Sigmoid colon (tissue), 7 donors: ENCODE measurements around the gene PCK1. TPM values are rescaled to one million over a fixed set of nuclear protein-coding genes. Genes with fewer than 3 reads are reported as not detected.

Experiments used
- DNase-seq: peaks from one replicate; pipeline ENCODE4 v3.0.0-alpha.2; 2019
- H3K27ac ChIP-seq, 4 donors: fragments of 200-600 bp; sonication (generic); one replicate each; pipeline ENCODE4 v1.5.1; 2016 to 2019; ENCODE audit warnings: mild to moderate bottlenecking in 1 of 4
- H3K27me3 ChIP-seq, 3 donors: fragments of 200-600 bp; sonication (generic); one replicate each; pipeline ENCODE4 v1.5.1; 2019; ENCODE audit warnings: mild to moderate bottlenecking in 1 of 3
- H3K36me3 ChIP-seq, 4 donors: fragments of 200-600 bp; sonication (generic); one replicate each; pipeline ENCODE4 v1.5.1; 2016 to 2019
- H3K4me1 ChIP-seq, 4 donors: fragments of 200-600 bp; sonication (generic); one replicate each; pipeline ENCODE4 v1.5.1; 2017 to 2019
- H3K4me3 ChIP-seq, 4 donors: fragments of 200-600 bp; sonication (generic); one replicate each; pipeline ENCODE4 v1.5.1; 2017 to 2019; ENCODE audit warnings: mild to moderate bottlenecking in 2 of 4, moderate library complexity in 1 of 4
- H3K9me3 ChIP-seq, 4 donors: fragments of 200-600 bp in 3 of 4; sonication (generic) in 3 of 4; one replicate each; pipeline versions ENCODE4 v1.5.1 to v1.6.1; 2013 to 2019
- CTCF ChIP-seq, 4 experiments: fragments of 450-650 bp in 3 of 4; fragments of 200-600 bp in 1 of 4; IDR thresholded peaks; one replicate each; pipeline ENCODE4 v1.5.1; 2016 to 2019; ENCODE audit warnings: antibody characterized with exemption in 4 of 4, mild to moderate bottlenecking in 3 of 4, moderate library complexity in 2 of 4
- EP300 ChIP-seq, 4 donors: sonication (generic); formaldehyde crosslinking; IDR thresholded peaks; one replicate each; pipeline ENCODE4 v1.6.1; 2017; ENCODE audit warnings: antibody characterized with exemption in 4 of 4
- POLR2A ChIP-seq, 2 donors: fragments of 450-650 bp; IDR thresholded peaks; one replicate each; pipeline ENCODE4 v1.6.1; 2016; ENCODE audit warnings: antibody characterized with exemption in 2 of 2, mild to moderate bottlenecking in 2 of 2, moderate library complexity in 2 of 2
- POLR2AphosphoS5 ChIP-seq, 4 donors: sonication (generic); formaldehyde crosslinking; IDR thresholded peaks; one replicate each; pipeline ENCODE4 v1.6.1; 2017; ENCODE audit warnings: antibody characterized with exemption in 4 of 4
- WGBS, 2 donors: extraction: QIAGEN DNeasy Blood & Tissue Kit; methylation state at CpG; one replicate each; pipeline ENCODE4 v1.1.7; 2013; 5-methylcytosine and 5-hydroxymethylcytosine counted together
- intact Hi-C: fragments of 100-400 bp; cut with DNase I; formaldehyde crosslinking; loops from one replicate; pipeline ENCODE4 v1.15.1; 2023
- polyA plus RNA-seq, 3 donors: library from polyadenylated mRNA; stranded (reverse); fragments of 200-250 nt; gene quantifications; one replicate each; pipeline ENCODE4 v1.2.3, GENCODE V29; 2013
- total RNA-seq, 4 donors: library from RNA; depleted of rRNA; stranded (reverse); fragments of >200 nt; gene quantifications; one replicate each; pipeline ENCODE4 v1.1.0, GENCODE V29; 2016
- donor health status: healthy with polysubstance abuse.
- donor health status: Bipolar disorder and iron deficiency.
- donor health status: healthy.

Gene PCK1
- total and polyA plus RNA-seq, 7 donors = 0.33 to 334 (median 7.5) TPM

GRCh38 chr20:57528148-57528547 is 32.8 kb upstream of the PCK1 start:
- Histone ChIP-seq H3K27ac (no peak overlapping the region), H3K36me3 (no peaks in the 10 kb centered on the region), H3K9me3 (no peaks in the 10 kb centered on the region), H3K27me3 (peaks cover 0 to 21% (median 0%) of the 10 kb centered on the region in 3 donors), H3K4me3 (no peak overlapping the region), H3K4me1 (peaks cover 0 to 13% (median 8%) of the 10 kb centered on the region in 4 donors)
- intact Hi-C loops = no loop called here
- 68 to 95% methylated on average over 4 of the region's 4 CpGs for WGBS, 2 donors
- no peak for DNase-seq
- TF ChIP-seq EP300 (IDR thresholded peaks at IDR 0.05) (no peak), CTCF (IDR thresholded peaks at IDR 0.05) (no peak), POLR2AphosphoS5 (IDR thresholded peaks at IDR 0.05) (no peak), POLR2A (IDR thresholded peaks at IDR 0.05) (no peak)

GRCh38 chr20:57529160-57529585 is 31.7 kb upstream of the PCK1 start:
- Histone ChIP-seq H3K27me3 (peaks cover 0 to 21% (median 0%) of the 10 kb centered on the region in 3 donors), H3K4me1 (peaks cover 0 to 13% (median 8%) of the 10 kb centered on the region in 4 donors), H3K27ac (no peak overlapping the region), H3K36me3 (no peaks in the 10 kb centered on the region), H3K4me3 (no peak overlapping the region), H3K9me3 (no peaks in the 10 kb centered on the region)
- no peak for DNase-seq
- 76 to 86% methylated on average over 8 of the region's 8 CpGs for WGBS, 2 donors
- no peak for TF ChIP-seq EP300 (IDR thresholded peaks at IDR 0.05)
- TF ChIP-seq POLR2A (IDR thresholded peaks at IDR 0.05) = no peak
- TF ChIP-seq POLR2AphosphoS5 (IDR thresholded peaks at IDR 0.05) = no peak
- TF ChIP-seq CTCF (IDR thresholded peaks at IDR 0.05) = no peak
- intact Hi-C loops = no loop called here

GRCh38 chr20:57529810-57530209 is 31.1 kb upstream of the PCK1 start:
- WGBS, 2 donors = 70 to 79% methylated on average over 3 of the region's 3 CpGs
- no peak overlapping the region for H3K27ac ChIP-seq

GRCh38 chr20:57530327-57530981 is 30.5 kb upstream of the PCK1 start:
- H3K4me1 ChIP-seq = peaks cover 0 to 13% (median 8%) of the 10 kb centered on the region in 4 donors
- H3K9me3 ChIP-seq = no peaks in the 10 kb centered on the region
- no peak overlapping the region for H3K27ac ChIP-seq
- intact Hi-C loops = no loop called here
- H3K27me3 ChIP-seq = peaks cover 0 to 14% (median under 1%) of the 10 kb centered on the region in 3 donors
- no peak for DNase-seq
- H3K4me3 ChIP-seq = no peak overlapping the region
- 19 to 63% methylated on average over 4 of the region's 4 CpGs for WGBS, 2 donors
- no peak for TF ChIP-seq EP300 (IDR thresholded peaks at IDR 0.05)
- peak in 1 of 4 donors; percentile 9 for TF ChIP-seq POLR2AphosphoS5 (IDR thresholded peaks at IDR 0.05)
- no peaks in the 10 kb centered on the region for H3K36me3 ChIP-seq

More at GRCh38 chr20:57529810-57530209, 31.1 kb upstream of the PCK1 start:
- Histone ChIP-seq H3K36me3 (no peaks in the 10 kb centered on the region), H3K4me3 (no peak overlapping the region), H3K4me1 (peaks cover 0 to 13% (median 8%) of the 10 kb centered on the region in 4 donors), H3K27me3 (peaks cover 0 to 18% (median 0%) of the 10 kb centered on the region in 3 donors), H3K9me3 (no peaks in the 10 kb centered on the region)
- no peak for DNase-seq
- intact Hi-C loops = no loop called here
- TF ChIP-seq CTCF (IDR thresholded peaks at IDR 0.05) (no peak), POLR2A (IDR thresholded peaks at IDR 0.05) (no peak), EP300 (IDR thresholded peaks at IDR 0.05) (no peak), POLR2AphosphoS5 (IDR thresholded peaks at IDR 0.05) (no peak)

GRCh38 chr20:57532104-57532503 is 28.8 kb upstream of the PCK1 start:
- peaks cover 0 to 7% (median 0%) of the 10 kb centered on the region in 3 donors for H3K27me3 ChIP-seq
- H3K36me3 ChIP-seq = no peaks in the 10 kb centered on the region
- H3K4me1 ChIP-seq = peaks cover 0 to 13% (median 8%) of the 10 kb centered on the region in 4 donors
- no peak for TF ChIP-seq CTCF (IDR thresholded peaks at IDR 0.05)
- intact Hi-C loops = no loop called here
- no peak overlapping the region for H3K4me3 ChIP-seq
- peak; percentile 12 for DNase-seq
- 10 to 63% methylated on average over 2 of the region's 2 CpGs for WGBS, 2 donors
- no peak overlapping the region for H3K27ac ChIP-seq
- H3K9me3 ChIP-seq = peaks cover 0 to 7% (median 0%) of the 10 kb centered on the region in 4 donors
